Large intestine (tissue), 3 donors: ENCODE data around the gene ARNT2. TPM values are rescaled to one million over a fixed set of nuclear protein-coding genes. Genes with fewer than 3 reads are reported as not detected.

Experiments used
- DNase-seq, 2 donors: peaks; one replicate each; pipeline versions ENCODE4 v3.0.0 to v3.0.0-alpha.2; 2013
- H3K27ac ChIP-seq: one replicate; pipeline ENCODE4 v1.5.1; 2013; ENCODE audit warnings: low read length
- H3K27me3 ChIP-seq: 2 replicates; pipeline ENCODE4 v1.6.1; 2013; ENCODE audit warnings: low read length; ENCODE audit not compliant: control insufficient read depth, insufficient read depth
- H3K36me3 ChIP-seq: 2 replicates; pipeline ENCODE4 v1.6.1; 2013; ENCODE audit warnings: low read length; ENCODE audit not compliant: control insufficient read depth, insufficient read depth
- H3K4me1 ChIP-seq: one replicate; pipeline ENCODE4 v1.6.1; 2013; ENCODE audit warnings: low read length; ENCODE audit not compliant: control insufficient read depth, insufficient read depth
- H3K4me3 ChIP-seq: one replicate; pipeline ENCODE4 v1.5.1; 2013; ENCODE audit warnings: low read length
- H3K9me3 ChIP-seq: one replicate; pipeline ENCODE4 v1.6.1; 2013; ENCODE audit warnings: mild to moderate bottlenecking, low read depth, low read length, moderate library complexity; ENCODE audit not compliant: control insufficient read depth
- WGBS: methylation state at CpG from one replicate; pipeline ENCODE4 v1.1.5; 2013; ENCODE audit warnings: low lambda C conversion rate; ENCODE audit not compliant: insufficient coverage; 5-methylcytosine and 5-hydroxymethylcytosine counted together
- polyA plus RNA-seq: library from polyadenylated mRNA; unstranded; fragments of 120-200 nt; gene quantifications from one replicate; pipeline ENCODE4 v1.2.1, GENCODE V29; 2013

ARNT2 gene
- polyA plus RNA-seq, 1 donor = 8.0 TPM

- WGBS = no CpG with 5 or more reads among the region's 7 CpGs
- DNase-seq = no peak
These were observed 226.8 kb downstream of the ARNT2 start for GRCh38 chr15:80630981-80631380.

DNA sequence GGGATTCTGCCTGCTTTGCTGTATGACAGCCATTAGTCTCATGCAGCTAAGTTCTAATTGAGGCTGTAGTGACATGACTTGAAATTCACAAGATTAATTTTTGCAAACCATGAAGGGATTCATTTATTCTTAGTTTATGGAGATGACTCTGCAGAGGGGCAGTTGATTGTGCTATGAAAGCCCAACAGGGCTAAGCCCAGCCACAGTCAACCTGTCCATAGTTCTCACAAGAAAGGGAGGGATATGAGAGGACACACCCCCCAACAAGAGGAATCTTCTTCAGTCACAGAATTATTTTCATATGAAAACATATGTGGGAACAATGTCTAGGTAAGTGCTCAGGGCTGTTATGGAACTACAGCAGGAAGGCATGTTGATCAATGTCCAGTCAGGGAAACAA lies 229.0 kb downstream of the ARNT2 start:
- Histone ChIP-seq H3K27me3 (no peaks in the 10 kb centered on the region), H3K36me3 (no peaks in the 10 kb centered on the region), H3K9me3 (no peaks in the 10 kb centered on the region), H3K4me3 (no peak overlapping the region), H3K4me1 (no peaks in the 10 kb centered on the region), H3K27ac (no peak overlapping the region)
- no peak for DNase-seq

More at GRCh38 chr15:80630981-80631380, 226.8 kb downstream of the ARNT2 start:
- no peaks in the 10 kb centered on the region for H3K36me3 ChIP-seq
- H3K27me3 ChIP-seq = no peaks in the 10 kb centered on the region
- H3K4me1 ChIP-seq = no peaks in the 10 kb centered on the region
- H3K27ac ChIP-seq = no peak overlapping the region
- H3K4me3 ChIP-seq = no peak overlapping the region
- H3K9me3 ChIP-seq = no peaks in the 10 kb centered on the region

DNA sequence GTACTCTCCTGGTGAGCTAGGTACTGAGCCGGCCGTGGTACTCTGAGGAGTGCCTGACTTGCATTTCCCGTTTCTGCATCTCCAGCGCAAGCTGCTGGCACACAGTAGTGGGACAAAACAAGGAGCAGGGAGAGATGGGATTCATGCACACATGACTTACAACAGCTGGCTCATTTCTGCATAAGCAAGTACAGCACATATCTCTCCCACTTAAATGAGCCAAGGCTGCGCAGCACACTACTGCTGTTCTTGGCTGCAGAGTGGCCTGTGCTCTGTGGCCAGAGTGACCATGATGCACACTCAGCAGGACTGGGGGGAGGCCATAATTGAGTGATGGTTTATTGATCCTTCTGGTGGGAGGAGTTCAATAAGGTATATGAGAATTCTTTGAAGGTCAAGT lies 231.8 kb downstream of the ARNT2 start:
- DNase-seq = no peak
- Histone ChIP-seq H3K4me1 (no peaks in the 10 kb centered on the region), H3K9me3 (no peaks in the 10 kb centered on the region), H3K27me3 (no peaks in the 10 kb centered on the region), H3K27ac (no peak overlapping the region), H3K4me3 (no peak overlapping the region), H3K36me3 (no peaks in the 10 kb centered on the region)
- WGBS = no CpG with 5 or more reads among the region's 5 CpGs

DNA sequence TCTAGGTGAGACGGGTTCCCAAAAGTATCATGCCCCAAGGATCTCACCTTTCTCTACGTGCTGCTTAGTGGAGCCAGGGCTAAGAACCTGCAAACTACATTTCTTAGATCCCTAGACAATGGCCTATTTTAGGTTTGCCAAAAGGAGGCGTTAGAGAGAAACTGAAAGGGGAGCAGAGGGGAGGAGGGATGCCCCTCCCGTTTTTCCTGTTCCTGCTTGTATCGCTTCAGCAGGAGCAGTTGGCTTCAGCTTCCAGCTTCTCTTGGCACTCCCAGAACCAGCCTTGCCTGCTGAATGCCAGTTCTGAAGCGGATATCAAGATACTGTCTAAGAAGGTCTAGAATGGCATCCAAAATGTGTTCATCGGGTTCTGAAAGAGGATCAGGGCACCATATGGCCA lies 232.5 kb downstream of the ARNT2 start:
- Histone ChIP-seq H3K4me3 (no peak overlapping the region), H3K27ac (no peak overlapping the region), H3K27me3 (no peaks in the 10 kb centered on the region), H3K4me1 (no peaks in the 10 kb centered on the region), H3K36me3 (no peaks in the 10 kb centered on the region), H3K9me3 (no peaks in the 10 kb centered on the region)
- DNase-seq = no peak
- no CpG with 5 or more reads among the region's 7 CpGs for WGBS

- Histone ChIP-seq H3K4me3 (no peak overlapping the region), H3K36me3 (no peaks in the 10 kb centered on the region), H3K9me3 (no peaks in the 10 kb centered on the region), H3K27me3 (no peaks in the 10 kb centered on the region), H3K27ac (no peak overlapping the region), H3K4me1 (no peaks in the 10 kb centered on the region)
- no peak for DNase-seq
- 17% methylated on average over 1 of the region's 3 CpGs for WGBS
These were observed 233.6 kb downstream of the ARNT2 start for GRCh38 chr15:80637747-80638146.

DNA sequence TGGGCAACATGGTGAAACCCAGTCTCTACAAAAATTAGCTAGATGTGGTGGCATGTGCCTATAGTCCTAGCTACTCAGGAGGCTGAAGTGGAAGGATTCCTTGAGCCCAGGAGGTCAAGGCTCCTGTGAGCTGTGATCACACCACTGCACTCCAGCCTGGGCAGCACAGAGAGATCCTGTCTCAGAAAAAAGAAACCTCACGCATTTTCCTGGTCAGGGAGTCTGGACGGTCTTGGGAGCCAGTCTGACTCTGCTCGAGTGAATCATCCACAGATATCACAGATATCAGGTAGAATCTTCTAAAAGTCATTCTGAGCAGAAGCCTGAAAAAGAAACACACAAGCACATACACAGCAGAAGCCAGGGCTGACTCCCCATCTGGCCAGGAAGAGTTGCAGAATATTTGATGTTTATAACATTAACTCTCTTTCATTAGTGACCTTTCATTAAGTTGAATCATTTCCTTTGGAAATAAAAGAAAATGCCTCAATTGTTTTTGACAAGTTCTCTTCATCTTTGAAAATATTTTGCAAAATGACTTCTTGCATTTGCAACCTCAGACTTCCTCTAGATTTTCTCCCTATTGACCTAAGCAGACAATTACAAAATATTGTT lies 234.5 kb downstream of the ARNT2 start:
- Histone ChIP-seq H3K9me3 (no peaks in the 10 kb centered on the region), H3K27me3 (no peaks in the 10 kb centered on the region), H3K36me3 (no peaks in the 10 kb centered on the region), H3K4me1 (no peaks in the 10 kb centered on the region), H3K27ac (no peak overlapping the region), H3K4me3 (no peak overlapping the region)
- no peak for DNase-seq
- WGBS = no CpG with 5 or more reads among the region's 3 CpGs

DNA sequence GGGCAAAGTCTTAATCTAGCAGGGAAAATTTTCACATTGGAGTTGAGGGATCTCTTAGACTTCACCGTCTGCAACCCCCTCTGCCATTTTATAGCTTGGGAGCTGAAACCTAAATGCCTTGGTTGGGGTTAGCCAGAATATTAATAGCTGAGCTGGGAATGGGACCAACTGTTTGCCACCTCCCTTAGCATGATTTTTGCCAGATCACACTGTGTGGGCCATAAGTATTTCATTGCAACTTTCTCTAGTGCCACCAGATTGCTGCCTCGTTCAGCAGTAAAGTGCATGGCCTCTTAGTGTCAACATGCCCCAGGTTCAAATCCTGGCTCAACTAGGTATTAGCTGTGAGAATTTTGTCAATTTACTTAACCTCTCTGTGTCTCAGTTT lies 235.0 kb downstream of the ARNT2 start:
- H3K4me1 ChIP-seq = no peaks in the 10 kb centered on the region
- no peaks in the 10 kb centered on the region for H3K9me3 ChIP-seq
- no peak overlapping the region for H3K27ac ChIP-seq
- H3K36me3 ChIP-seq = no peaks in the 10 kb centered on the region
- H3K4me3 ChIP-seq = no peak overlapping the region
- DNase-seq = no peak
- no CpG with 5 or more reads among the region's 2 CpGs for WGBS
- H3K27me3 ChIP-seq = no peaks in the 10 kb centered on the region

DNA sequence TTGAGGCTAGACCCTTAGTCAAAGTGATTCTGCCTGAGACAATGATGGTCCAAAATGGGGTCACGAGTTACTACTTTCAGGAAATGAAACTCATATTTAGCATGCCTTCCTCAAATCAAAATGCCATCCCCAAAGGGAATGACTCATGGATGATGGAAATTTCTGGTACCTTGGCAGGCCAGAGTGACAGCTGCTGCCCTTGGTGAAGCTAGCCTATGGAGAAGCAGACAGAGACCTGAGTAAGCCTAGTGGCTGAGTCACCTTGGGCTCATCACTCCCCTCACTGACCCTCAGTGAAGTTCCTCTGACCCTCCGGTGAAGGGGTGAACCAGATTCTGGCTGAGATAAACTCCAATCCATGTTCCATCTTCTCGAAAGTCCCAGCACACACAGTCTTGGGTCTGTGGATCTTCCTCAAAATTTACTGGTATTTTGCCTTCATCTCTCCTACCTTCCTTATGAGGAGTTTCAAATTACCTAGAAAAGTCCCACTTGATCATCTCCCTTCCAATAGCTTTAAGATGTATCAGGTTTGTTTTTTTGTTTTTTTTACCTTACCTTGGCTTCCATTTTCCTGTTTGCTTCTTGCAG lies 236.4 kb downstream of the ARNT2 start:
- Histone ChIP-seq H3K27ac (no peak overlapping the region), H3K27me3 (no peaks in the 10 kb centered on the region), H3K36me3 (no peaks in the 10 kb centered on the region), H3K4me3 (no peak overlapping the region), H3K9me3 (no peaks in the 10 kb centered on the region), H3K4me1 (no peaks in the 10 kb centered on the region)
- no peak for DNase-seq
- no CpG with 5 or more reads among the region's 3 CpGs for WGBS

DNA sequence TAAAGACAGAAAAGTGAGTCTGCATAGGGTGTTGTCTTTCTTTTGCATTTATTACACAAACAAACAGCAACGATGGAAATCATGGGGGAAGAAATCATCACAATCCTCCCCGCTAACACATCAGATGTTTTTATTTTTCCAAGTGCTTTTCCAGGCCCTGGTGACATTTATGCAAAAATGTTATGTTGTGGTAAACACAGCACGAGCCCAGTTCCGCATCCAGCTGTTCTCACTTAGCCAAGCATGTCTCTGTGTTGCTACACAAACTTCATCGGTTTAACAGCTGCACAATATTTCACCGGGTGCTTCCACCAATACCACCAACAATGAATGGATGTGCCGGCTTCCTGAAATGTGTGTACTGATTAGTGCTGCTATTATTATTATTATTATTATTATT lies 237.2 kb downstream of the ARNT2 start:
- no peaks in the 10 kb centered on the region for H3K4me1 ChIP-seq
- WGBS = no CpG with 5 or more reads among the region's 7 CpGs
- H3K36me3 ChIP-seq = no peaks in the 10 kb centered on the region
- no peaks in the 10 kb centered on the region for H3K27me3 ChIP-seq
- no peak overlapping the region for H3K4me3 ChIP-seq
- H3K27ac ChIP-seq = no peak overlapping the region
- no peak for DNase-seq
- no peaks in the 10 kb centered on the region for H3K9me3 ChIP-seq

- Histone ChIP-seq H3K27ac (no peak overlapping the region), H3K4me1 (no peaks in the 10 kb centered on the region), H3K36me3 (no peaks in the 10 kb centered on the region), H3K9me3 (peaks cover 7% of the 10 kb centered on the region), H3K27me3 (no peaks in the 10 kb centered on the region), H3K4me3 (no peak overlapping the region)
- DNase-seq = no peak
- 71% methylated on average over 1 of the region's 7 CpGs for WGBS
These were observed 239.3 kb downstream of the ARNT2 start for GRCh38 chr15:80643431-80643951.

DNA sequence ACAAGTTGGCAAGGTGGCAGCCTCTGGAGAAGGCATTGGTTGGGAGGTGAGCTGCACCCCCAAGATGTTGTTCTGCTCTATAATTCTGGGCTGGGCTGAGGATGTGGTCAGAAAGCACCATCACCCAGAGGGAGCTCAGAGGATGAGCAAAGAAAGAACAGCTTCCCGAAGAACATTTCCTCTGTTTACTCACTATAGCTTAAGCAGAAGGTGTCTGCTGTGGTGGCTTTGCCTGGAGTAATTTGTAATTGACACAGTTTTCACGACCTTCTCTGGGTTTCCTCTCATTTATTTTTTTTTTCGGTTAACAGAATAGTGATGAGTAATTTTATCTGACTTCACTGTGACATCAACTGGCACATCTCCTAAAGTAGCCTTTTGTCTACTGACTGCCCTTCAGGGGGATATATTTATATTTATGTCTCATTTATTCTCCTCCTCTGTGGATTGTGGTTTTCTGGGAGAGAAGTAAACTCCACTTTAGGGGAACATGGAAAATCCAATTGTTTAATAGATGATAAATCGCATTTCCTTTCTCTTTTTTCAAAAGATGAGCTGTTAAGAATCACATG lies 241.4 kb downstream of the ARNT2 start:
- no peak for DNase-seq
- WGBS = 89% methylated on average over 3 of the region's 4 CpGs
- Histone ChIP-seq H3K27me3 (no peaks in the 10 kb centered on the region), H3K4me1 (no peaks in the 10 kb centered on the region), H3K27ac (no peak overlapping the region), H3K36me3 (no peaks in the 10 kb centered on the region), H3K4me3 (no peak overlapping the region), H3K9me3 (peaks cover 7% of the 10 kb centered on the region)
